NCI-H1092 treated with DMSO at 0.1 percent for 48 hours (cell line): ENCODE data around the gene KCNN2.
"Not testable (repeated sequence)": the region's sequence is repeated elsewhere in the genome, so short reads cannot be mapped to it uniquely, and the experiment has no call there.

Experiments used
- DNase-seq: peaks from one replicate; lab custom pipeline; 2025; lab: John Stamatoyannopoulos, UW

KCNN2 gene

DNA sequence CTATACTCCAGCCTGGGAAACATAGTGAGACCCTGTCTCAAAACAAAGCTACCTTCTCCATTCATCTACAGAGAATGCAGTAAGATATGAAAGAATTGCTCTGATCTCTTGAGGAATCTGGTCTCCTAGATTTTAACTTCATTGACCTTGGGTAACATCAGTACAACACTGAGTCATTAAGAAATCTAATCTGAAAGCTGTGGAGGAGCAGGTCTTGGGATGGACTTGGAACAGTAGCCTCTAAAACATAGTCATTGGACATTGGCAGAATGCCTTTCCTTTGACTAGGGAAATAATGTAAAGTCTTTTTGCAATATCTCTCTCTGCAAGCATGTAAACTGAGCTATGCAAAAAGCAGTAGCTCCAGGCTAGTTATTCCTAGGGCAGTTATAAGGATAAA lies 58.1 kb downstream of the KCNN2 start:
- no peak for DNase-seq

DNA sequence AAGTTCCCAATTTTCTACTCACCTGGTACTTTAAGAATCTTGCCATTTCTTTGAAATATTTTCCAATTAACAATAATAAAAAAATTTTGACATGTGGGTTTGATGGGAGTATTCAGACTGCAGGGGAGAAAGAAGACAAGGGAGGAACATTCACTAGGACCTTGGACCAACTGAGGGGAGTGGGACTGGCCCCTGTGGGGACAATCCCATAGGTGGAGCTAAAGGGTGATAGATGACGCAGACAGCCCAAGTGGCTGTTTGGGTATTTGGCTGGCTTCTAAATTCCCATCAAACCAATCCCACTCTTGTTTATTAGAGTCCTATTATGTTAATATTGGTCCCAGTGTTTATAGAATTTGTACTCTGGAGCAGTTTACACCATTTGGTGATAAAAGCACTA lies 65.3 kb downstream of the KCNN2 start:
- no peak for DNase-seq

DNA sequence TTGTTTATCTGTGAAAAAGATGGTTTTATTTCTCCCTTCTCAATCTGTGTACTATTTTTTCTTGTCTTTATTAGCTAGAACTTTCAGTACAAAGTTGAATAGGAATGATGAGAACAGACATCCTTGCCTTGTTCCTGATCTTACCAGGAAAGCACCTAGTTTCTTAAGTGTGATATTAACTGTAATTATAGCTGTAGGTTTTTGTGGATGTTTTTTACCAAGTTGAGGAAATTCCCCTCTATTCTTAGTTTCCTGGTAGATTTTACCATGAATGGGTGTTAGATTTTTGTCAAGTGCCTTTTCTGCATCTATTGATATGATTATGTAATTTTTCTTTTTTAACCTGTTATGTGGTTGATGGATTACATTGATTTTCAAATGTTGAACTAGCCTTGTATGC lies 68.7 kb downstream of the KCNN2 start:
- no peak for DNase-seq

DNA sequence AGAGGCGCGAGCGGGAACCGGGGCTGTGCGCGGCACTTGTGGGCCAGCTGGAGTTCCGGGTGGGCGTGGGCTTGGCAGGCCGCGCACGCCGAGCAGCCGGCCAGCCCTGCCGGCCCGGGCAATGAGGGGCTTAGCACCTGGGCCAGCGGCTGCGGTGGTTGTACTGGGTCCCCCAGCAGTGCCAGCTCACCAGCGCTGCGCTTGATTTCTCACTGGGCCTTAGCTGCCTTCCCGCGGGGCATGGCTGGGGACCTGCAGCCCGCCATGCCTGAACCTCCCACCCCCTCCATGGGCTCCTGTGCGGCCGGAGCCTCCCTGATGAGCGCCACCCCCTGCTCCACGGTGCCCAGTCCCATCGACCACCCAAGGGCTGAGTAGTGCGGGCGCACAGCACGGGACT lies 70.8 kb downstream of the KCNN2 start:
- DNase-seq = not testable (repeated sequence)

DNA sequence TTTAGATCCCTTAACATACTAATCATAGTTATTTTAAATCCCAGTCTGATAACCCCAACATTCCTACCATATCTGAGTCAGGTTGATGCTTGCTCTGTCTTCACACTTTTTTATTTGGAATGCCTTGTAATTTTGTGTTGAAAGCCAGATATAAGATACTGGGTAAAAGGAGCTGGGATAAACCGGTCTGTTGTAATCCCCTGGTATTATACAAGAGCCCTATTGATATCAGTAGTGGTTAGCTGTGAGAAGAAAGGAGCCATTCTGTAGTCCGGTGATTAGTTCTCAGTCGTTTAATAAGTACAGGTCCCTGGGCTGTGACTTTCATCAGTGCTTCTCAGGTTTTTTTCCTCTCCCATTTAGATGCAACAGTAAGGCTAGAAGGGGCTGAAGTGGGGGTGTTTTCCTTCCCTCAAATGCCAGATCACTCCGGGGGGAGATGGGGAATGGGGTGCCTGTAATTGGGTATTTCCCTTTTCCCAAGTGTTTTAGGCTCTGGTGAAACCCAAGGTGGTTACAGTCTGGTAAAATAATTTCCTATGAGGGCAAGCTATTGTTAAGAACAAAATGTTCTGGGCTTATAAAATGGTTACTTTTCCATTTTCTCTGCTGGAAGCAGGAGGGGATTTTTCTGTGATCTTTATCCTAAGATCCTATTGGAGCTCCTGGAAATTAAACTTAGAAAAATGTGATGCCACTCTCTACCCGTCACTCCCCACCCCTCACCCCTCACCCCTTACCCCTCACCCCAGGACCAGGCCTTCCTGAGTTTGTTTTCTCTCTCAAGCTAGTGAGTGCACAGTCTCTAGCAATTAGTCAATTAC lies 72.7 kb downstream of the KCNN2 start:
- DNase-seq = no peak

DNA sequence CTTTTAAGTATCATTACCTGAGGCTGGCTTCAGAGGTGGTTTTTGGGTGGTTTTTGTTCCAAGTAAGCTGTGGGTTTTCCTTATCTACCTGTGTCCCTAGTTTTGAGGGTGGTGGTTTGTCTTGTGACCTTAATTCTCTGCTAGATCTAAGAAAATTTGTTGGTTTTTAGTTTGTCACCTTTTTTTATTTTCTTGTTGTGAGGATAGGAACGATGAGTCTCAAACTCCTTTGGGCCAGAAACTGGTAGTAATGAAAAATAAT lies 73.3 kb downstream of the KCNN2 start:
- DNase-seq = no peak

DNA sequence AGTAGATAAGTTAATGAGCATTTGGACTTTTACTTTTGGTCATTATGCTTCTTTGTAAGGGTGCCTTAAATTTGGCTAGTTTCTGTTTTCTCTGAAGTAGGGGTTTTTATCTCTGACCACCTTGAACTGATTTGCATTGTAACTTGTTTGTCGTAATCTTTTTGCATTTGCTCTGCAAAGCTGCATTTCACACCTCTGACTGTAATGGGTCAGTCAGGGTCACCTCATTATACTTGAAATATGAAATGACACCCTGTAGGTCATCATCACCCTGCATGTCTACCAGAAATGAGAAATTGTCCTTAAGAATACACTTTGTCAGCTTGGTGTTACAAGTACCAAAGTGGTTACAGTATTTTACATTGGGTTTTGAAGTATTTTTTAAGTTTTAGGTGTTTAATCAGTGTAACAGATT lies 74.0 kb downstream of the KCNN2 start:
- no peak for DNase-seq

DNA sequence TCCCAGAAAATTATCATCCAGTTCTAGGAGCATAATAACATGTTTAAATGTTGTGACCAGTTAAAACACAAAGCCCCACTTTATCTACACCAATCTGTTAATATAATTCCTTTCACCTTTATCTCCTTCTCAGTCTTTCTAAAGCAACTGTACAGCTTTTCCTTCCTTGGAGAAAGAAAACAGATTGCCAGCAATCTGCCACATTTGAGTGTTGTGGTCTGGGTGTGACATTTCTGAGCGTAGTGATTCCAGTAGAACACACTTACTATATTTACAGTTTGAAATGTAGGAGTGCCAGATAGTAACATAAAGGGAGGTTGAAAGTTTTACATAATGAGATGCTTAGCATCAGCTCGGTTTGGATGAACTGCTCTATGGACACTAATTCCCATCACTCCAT lies 76.1 kb downstream of the KCNN2 start:
- DNase-seq = no peak

DNA sequence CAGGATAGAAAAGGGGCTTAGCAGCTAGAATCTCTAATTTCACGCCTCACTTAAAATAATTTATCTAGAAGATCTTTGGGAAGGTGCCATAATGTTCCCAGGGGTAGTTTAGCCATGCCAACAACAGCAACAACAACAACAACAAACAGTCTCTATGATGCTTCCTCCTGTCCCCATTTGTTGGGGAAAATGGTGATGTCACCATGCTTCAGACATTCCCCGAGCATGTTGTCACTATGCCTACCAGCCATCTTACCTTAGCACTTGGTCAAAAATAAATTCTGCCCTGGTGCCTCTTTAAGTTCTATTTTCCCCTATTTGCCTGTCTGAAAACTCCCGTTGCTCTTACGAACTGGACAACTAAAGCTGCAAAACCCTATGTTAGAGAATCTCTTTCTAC lies 76.6 kb downstream of the KCNN2 start:
- DNase-seq = no peak

DNA sequence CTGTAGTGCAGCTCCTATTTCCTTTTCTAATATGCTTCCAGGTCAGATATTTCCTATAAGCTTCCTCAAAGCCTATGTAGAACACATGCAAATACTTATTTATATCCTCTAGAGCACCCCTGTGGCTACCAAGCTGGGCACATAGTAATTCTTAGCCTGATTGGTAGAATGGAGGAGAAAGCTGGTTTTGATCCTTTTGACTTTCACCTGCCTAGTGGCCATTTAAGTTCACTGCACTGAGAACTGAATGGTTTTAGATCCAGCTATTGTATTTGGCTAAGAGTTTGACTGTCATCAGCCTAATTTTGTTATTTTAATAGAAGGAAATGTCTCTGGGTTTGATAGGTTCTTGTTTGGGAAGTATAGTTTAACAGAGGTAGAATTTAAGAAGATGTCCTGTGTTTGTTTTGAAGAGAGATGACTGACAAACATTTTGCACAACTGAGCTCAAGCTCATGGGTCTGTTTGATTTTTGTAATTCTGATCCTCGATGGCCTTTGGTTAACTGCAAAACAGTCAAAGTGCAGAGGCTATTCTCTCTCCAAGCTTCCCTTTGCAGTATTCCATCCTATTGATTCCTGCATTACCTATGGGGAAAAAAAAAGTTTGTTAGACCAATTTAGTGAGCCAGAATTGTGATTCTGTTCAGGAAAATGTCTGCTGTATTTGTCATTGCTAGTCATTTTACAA lies 85.4 kb downstream of the KCNN2 start:
- peak; percentile 3 for DNase-seq

DNA sequence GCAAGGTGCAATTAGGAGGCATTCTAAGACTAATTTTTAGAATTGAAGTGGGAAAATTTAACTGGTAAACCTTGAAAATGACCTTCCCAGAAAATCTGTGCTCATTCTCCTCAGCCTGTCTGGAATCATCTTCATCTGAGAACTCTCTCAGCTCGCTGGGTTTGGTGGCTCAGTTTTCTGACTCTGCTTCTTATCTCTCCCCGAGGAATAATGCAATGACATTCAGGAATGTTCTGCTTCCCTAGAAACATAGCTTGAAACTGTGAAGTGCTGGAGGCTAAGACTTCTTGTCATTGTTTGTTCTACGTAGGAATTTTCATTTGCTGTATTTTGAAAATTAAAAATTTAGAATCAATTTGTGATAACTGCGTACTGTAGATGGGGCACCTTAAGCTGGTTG lies 86.6 kb downstream of the KCNN2 start:
- no peak for DNase-seq

DNA sequence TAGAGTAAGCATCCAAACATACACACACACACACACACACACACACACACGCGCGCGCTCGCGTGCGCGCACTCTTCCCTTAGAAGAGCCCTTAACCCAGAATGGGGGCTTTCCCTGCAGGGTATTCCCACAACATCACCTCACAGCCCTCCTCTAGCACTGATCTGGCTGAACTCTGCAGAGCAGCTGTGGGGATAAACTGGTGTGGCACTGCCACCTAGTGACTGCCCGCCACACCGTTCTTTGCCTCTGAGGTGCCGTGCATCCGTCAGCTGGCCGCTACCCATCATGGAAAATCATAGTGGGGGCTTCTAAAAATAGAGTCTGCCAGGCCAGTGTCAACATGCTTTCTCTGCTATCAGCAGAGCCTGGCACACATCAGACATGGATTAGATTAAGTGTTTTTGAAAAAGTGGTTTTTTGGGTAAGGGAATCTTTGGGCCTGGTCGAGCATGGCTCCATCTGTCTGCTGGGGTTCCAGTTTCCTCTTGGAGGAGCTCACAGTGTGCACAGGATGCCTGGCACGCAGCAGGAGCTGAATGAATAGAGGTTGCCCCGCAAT lies 88.1 kb downstream of the KCNN2 start:
- peak; percentile 55 for DNase-seq

DNA sequence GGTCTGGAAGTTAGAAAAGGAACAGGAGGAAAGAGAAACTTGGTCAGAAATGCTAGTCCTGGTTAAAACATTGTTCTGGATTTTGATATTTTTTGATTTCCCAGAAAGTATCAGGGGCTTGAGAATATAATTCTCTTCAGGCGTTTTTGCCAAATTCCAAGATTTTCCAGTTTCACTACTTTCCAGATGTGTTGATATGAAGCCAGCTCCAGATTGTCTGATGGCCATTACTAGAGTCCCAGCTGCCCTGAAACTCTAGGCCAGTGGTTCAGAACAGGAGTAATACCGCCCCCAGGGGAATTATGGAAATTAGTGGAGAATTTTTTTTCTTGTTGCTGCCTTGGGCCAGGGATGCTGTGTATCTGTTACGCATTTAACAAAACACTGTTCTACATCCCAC lies 88.6 kb downstream of the KCNN2 start:
- DNase-seq = no peak

DNA sequence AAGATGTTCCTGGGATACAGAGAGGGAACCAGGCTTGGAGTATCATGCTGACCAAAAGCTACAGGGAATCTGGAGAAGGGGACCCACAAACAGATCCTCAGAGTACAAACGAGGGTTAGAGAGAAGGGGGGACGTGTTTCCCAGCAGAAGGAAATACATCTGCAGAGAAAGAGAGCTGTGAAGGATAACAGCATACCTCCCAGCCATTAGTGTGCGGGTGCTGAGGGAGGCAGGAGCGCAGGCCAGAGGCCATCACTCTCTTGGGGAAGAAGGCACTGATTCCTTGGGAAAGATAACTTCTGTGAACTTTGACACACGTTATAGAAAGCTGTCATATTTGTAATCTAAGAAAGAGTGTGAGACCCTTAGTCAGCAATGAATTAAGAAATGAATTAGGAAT lies 96.9 kb downstream of the KCNN2 start:
- no peak for DNase-seq

DNA sequence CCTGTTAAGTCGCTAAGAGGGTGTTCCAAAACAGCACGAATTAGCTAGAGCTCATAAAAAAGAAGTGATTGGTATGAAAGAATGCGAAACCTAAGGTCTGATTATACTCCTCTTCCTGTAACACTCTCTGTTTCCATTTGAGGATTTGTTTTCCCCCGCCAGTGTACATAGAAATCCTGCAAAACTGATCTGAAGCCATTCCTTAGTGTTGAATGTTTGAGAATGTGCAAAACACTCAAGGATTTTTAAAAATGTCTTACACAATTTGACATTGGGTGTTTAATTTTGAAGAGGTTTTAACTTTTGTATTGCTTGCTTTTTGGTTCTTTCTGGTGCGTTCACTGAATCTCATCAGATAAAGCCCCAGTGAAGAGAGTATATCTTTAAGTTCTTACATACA lies 105.3 kb downstream of the KCNN2 start:
- DNase-seq = no peak

DNA sequence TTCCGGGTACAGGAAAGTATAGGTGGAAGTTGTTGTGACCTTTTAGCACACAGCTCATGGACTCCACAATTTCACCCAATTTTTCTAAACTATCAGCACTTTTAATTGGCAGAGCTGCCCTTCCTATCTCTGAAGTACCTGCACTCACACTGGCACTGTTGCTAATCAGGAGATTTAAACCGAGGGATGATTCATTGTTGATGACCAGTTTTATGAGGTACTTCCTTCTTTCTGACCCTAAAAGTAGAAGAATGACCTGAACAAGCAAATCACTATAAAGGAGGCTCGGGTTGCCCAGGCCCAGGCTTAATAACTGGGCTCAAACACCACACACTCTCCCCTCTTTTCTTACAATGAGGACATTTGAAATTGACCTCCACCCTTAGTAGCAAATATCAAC lies 105.9 kb downstream of the KCNN2 start:
- DNase-seq = no peak

DNA sequence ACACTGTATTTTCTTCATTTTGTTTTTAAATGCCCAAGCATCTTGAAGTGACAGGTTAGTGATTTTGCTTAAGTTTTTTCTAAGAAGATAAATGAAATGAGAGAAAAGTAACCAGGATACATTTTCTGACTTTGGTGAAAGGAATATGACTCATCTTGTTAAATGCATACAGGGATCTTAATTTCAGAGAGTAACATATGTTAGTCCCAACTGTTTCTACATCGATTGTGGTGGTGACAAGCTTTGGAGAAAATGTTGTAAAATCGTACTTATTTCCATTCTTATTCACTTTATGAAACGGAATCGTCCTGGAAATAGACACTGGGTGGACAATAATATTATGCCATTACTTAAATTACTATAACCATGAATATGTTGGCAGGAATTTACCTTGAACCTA lies 107.5 kb downstream of the KCNN2 start:
- DNase-seq = no peak

DNA sequence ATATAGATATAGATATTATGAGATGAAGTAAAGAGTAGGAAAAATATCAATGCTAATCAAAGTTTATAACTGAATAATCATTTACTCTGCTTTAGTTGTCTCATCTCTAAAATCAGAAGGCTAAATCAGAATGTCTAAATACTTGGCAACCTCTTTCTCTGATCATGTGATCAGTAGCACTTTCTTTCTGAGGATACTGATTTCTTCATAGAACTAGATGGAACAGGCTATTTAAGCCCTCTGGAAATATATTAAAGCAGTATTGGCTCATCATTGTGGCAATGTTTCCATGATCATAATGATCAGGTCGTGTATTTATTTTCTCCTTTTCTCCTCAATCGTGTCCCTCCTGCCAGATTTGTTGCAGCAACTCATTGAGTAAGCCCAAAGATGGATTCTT lies 109.7 kb downstream of the KCNN2 start:
- DNase-seq = no peak

DNA sequence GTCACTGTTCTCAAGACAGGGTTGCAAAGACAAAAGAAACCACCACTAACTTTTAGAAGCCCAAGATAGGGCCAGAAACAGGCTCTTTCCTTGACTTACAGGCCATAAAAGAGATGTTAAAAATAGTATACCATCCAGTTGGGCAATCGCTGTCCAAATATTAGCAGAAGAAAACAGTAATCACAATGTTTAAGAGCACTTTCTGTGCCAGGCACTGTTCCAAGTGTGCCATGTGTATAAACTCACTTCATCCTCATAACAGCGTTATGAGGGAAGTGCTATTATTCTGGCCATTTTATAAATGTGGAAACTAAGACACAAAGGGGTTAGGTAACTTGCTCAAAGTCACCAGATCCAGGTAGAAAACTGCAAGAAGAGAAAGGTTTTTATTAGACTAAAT lies 111.7 kb downstream of the KCNN2 start:
- DNase-seq = peak; percentile 22

DNA sequence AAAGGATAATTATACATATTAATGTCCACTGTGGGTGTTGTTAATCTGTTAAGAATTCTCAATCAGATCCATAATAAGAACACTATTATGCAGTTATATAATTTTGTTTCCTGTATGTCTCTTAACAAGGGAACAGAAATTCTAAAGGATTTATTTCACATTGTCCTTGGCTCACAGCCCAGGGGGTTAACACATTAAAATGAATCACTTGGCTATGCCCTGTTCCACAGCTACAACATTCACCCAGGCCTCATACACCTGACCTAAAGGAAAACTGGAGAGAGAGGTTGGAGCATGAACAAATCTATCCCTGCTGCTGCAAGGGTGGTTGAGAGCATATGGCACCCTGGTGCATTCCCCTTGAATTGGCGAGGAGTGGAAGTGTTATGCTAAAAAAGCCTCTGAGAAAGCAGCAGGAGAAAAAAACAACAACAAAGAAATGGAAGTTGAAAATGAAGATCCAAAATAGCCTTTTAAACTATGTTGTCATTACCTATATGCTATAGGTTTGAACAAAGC lies 116.0 kb downstream of the KCNN2 start:
- DNase-seq = no peak

DNA sequence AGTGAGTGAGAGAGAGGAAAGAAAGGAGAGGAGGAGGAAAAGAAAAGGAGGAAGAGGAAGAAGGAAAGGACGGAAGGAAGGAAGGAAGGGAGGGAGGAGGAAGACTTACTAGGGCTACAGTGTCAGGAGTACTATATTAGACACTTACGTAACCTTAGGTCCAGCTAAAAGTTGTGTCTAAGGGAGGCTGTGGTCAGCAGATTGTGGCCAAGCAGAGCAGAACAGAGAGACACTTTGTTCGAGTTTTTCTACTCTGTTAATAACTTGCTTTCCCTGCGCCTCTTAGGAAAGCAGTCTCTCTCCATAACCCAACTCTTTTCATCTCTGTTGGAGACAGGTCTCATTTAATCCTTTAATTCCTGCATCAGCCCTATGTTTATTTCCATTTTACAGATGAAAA lies 138.9 kb downstream of the KCNN2 start:
- DNase-seq = no peak

DNA sequence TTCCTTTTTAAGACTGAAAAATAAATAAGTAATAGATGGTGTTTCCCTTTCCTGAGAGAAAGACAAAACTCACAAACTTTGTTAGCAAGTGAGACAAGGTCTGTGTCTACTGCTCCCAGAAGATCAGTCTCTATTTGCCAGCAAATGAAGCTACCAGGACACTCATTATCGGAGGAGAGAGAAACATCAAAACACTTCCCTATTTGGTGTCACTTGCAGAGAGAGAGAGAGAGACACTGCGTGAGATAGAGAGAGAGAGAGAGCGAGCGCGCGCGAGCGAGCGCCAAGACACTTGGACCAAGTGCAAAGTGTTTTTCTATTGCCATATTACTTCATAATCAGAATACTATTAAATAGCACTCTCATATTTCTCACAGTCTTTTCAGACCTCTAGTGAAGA lies 142.7 kb downstream of the KCNN2 start:
- DNase-seq = no peak

DNA sequence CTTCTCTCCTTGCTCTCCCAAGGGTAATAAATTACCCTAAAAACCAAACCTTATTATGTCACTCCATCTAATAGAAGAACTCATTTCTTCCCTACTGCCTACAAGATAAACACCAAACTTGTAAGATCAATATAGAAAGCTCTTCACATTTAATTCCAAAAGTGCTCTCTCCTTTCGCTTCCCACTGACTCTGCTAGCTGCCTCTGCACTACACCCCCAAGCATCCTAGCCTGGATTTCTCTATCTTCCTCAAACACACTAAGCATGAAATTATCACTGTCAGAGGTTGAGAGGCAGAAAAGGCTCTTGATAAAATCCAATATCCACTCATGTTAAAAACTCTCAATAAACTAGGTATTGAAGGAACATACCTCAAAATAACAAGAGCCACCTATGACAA lies 162.4 kb downstream of the KCNN2 start:
- no peak for DNase-seq

DNA sequence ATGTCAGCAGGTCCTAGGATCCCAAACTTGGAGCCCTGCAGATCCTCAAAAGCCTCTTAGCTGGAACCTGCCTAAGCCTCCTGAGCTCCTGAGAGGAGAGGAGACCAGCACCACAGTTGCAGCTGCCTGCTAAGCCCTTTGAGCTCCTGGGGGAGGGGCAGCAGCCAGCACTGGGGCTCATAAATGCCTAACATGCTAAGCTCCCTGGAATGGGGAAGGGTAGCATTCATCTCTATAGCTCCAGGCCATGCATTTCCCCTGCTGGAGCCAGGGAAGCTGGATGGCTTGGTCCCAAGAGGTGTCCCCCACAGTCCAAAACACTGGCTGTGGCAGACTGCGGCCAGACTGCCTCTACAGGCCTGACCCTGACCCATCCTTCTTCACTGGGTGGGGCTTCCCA lies 182.7 kb downstream of the KCNN2 start:
- DNase-seq = no peak
